Adipocyte (in vitro differentiated cells): ENCODE results near the gene FOXO6.

ENCODE experiments used
- DNase-seq: peaks from one replicate; pipeline ENCODE4 v3.0.0-alpha.2; 2015; ENCODE audit warnings: low read depth
- H3K27me3 ChIP-seq: replicated peaks from 2 replicates; pipeline ENCODE4 v1.7.0; 2013; ENCODE audit warnings: mild to moderate bottlenecking, low read length, moderate library complexity; ENCODE audit not compliant: control insufficient read depth, insufficient read depth
- H3K36me3 ChIP-seq: 2 replicates; pipeline ENCODE4 v1.7.0; 2013; ENCODE audit warnings: low read length, mild to moderate bottlenecking, moderate library complexity; ENCODE audit not compliant: control insufficient read depth, insufficient read depth, severe bottlenecking
- H3K4me1 ChIP-seq: 2 replicates; pipeline ENCODE4 v1.7.0; 2013; ENCODE audit warnings: mild to moderate bottlenecking, low read length, moderate library complexity; ENCODE audit not compliant: control insufficient read depth, insufficient read depth
- H3K4me3 ChIP-seq: 2 replicates; pipeline ENCODE4 v1.7.0; 2013; ENCODE audit warnings: mild to moderate bottlenecking, low read length, moderate library complexity
- H3K9ac ChIP-seq: 2 replicates; pipeline ENCODE4 v1.7.0; 2013; ENCODE audit warnings: mild to moderate bottlenecking, low read length, moderate library complexity
- H3K9me3 ChIP-seq: 2 replicates; pipeline ENCODE4 v1.7.0; 2013; ENCODE audit warnings: mild to moderate bottlenecking, low read length, moderate library complexity; ENCODE audit not compliant: control insufficient read depth

FOXO6 gene

DNA sequence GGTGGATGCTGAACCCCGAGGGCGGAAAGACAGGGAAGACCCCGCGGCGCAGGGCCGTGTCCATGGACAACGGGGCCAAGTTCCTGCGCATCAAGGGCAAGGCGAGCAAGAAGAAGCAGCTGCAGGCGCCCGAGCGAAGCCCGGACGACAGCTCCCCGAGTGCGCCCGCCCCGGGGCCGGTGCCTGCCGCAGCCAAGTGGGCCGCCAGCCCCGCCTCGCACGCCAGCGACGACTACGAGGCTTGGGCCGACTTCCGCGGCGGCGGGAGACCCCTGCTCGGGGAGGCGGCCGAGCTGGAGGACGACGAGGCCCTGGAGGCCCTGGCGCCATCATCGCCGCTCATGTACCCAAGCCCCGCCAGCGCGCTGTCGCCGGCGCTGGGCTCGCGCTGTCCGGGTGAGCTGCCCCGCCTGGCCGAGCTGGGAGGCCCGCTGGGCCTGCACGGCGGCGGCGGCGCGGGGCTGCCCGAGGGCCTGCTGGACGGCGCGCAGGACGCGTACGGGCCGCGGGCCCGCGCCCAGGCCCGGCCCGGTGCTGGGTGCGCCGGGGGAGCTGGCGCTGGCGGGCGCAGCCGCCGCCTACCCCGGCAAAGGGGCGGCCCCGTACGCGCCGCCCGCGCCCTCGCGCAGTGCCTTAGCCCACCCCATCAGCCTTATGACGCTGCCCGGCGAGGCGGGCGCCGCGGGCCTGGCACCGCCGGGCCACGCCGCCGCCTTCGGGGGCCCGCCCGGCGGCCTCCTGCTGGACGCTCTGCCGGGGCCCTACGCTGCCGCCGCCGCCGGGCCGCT, 20.7 kb downstream of the FOXO6 start:
- H3K4me1 ChIP-seq, result no peaks in the 10 kb centered on the region
- DNase-seq, result peak; percentile 75
- no peaks in the 10 kb centered on the region for H3K9me3 ChIP-seq
- H3K9ac ChIP-seq, result peak overlapping the region; percentile 29
- H3K4me3 ChIP-seq, result peak overlapping the region; percentile 5
- peaks cover 40% of the 10 kb centered on the region for H3K27me3 ChIP-seq
- no peaks in the 10 kb centered on the region for H3K36me3 ChIP-seq

DNA sequence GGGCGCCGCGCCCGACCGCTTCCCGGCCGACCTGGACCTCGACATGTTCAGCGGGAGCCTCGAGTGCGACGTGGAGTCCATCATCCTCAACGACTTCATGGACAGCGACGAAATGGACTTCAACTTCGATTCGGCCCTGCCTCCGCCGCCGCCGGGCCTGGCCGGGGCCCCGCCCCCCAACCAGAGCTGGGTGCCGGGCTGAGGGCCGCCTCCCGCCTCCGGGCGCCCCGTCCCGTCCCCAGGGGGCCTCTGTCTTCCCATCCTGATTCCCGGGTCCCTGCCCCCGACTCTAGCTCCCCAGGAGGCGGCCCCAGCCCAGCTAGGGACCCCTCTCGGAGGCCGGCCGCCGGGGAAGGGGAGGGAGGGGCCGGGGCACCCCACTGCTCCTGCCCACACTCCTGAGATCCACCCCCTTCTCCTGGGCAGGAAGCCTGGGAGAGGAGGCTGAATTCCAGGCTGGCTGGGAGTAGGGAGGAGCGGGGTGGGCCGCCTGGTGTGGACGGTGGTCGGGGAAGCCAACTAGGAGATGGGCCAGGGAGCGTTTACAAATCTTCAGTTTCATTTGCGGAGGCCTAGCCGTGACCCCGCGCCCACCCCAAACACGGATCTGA, 21.4 kb downstream of the FOXO6 start:
- Histone ChIP-seq H3K4me1 (no peaks in the 10 kb centered on the region), H3K9me3 (no peaks in the 10 kb centered on the region), H3K9ac (no peak overlapping the region), H3K4me3 (no peak overlapping the region), H3K27me3 (peaks cover 47% of the 10 kb centered on the region), H3K36me3 (no peaks in the 10 kb centered on the region)
- peak; percentile 51 for DNase-seq

DNA sequence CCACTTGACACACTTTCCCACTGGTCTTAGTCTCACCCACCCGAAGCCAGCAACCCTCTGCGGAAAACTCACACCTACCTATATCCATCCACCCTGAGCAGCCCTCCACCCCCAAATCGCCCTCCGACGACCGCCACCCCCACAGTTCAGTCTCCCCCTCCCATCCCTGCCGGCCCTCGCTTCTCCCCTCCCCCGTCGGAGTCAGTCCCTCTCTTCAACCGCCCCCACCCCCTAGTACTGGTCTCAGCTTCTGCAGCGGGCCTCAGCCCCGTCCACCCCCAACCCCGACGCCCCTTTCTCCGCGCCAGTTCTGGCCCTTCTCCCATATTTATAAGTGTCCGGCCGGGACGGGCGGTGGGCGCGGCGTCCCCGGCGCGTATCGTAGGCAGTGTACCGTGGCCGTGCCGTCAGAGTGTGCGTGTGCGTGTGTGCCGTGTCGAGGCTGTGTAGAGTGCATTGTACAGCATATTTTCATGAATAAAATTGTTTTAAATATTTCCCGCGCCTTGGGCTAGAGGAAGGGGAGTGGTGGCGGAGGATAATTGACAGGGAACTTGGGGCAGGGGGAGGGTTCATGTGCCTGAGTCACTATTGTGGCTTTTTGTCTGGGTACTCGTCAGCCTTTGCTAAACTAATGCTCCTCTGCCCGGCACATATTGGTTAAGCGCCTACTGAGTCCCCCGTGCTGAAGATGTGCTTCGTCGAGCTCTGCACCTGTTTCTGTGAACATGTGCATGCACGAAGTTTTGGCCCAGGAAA, 22.0 kb downstream of the FOXO6 start:
- H3K9me3 ChIP-seq, result no peaks in the 10 kb centered on the region
- H3K9ac ChIP-seq, result no peak overlapping the region
- no peaks in the 10 kb centered on the region for H3K36me3 ChIP-seq
- DNase-seq, result peak; percentile 56
- no peaks in the 10 kb centered on the region for H3K4me1 ChIP-seq
- no peak overlapping the region for H3K4me3 ChIP-seq
- H3K27me3 ChIP-seq, result peaks cover 49% of the 10 kb centered on the region

DNA sequence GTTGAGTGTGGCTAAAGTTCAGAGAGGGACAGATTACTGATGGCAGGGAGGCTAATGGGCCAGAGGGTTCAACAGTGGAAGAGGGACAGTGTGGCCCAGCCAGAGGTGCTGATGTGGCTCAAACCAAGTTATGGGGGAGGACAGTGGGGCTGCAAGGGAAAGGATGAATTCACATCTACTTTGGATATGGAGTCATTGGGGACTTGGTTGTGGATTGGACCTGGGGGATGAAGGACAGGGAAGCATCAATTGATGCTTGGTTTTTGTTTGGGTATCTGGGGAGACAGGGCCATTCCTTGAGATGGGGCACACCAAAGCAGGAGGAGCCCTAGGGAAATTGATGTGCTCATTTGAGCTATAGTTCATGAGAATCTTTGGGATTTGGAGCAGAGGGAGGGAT, 23.3 kb downstream of the FOXO6 start:
- DNase-seq, result no peak
- Histone ChIP-seq H3K9ac (no peak overlapping the region), H3K9me3 (no peaks in the 10 kb centered on the region), H3K4me1 (no peaks in the 10 kb centered on the region), H3K27me3 (peaks cover 60% of the 10 kb centered on the region), H3K4me3 (no peak overlapping the region), H3K36me3 (no peaks in the 10 kb centered on the region)

DNA sequence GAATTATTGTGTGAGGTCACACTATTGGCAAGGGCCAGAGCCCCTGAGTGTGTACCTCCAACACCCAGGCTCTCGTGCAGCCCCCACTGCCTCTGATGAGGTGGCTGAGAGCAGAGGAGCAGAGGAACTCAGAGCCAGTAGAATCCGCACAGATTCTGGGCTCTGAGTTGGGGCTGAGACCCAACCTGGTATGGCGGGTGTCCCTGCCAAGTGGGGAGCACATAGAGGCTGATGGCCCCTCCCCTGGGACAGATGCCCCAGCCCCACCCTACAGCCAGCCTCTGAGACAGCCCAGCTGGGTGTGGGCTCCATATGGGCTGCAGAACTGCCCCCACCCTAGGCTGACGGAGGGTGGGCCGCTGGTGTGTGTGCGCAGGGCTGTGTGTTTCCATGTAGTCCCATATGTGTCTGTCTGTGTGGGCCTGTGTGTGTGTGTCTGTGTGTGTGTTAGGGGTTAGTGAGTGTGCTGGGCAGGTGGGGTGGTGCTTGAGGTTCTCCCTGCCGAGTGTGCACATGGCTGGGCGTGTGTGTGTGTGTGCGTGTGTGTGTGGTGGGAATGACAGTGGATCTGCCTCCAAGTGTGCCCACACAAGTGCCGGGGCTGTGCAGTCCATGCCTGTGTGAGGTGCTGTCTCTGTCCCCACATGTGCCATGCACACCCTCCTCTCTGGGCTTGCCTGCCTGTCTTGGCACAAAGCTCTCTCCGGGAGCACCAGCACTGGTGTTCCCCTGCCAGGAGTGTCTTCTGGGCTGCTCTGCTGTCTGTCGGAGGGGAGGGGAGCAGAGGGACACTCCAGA, 24.4 kb downstream of the FOXO6 start:
- Histone ChIP-seq H3K9me3 (no peaks in the 10 kb centered on the region), H3K4me3 (no peak overlapping the region), H3K9ac (no peak overlapping the region), H3K36me3 (no peaks in the 10 kb centered on the region), H3K27me3 (peaks cover 64% of the 10 kb centered on the region), H3K4me1 (no peaks in the 10 kb centered on the region)
- no peak for DNase-seq

DNA sequence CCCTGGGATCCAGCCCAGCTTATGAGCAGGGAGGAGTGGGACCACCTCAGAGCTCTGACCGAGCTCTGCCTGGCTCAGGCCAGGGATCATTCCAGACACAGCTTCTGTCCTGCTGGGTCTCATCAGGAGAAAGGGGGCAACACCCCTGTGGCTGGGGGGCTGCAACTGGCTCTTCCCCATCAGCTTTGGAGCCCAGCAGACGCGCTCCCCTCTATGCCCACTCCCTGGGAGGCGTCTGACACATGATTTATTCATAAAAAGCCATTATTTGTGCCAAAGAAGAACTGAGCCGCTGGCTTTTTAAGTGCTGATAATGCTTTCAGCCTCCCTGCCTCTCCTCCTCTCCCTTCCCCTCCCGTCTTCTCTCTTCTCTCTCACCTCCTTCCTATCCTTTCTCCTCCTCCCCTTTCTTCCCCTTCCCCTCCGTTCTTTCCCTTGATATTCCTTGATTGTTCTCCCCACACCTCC, 25.0 kb downstream of the FOXO6 start:
- Histone ChIP-seq H3K4me1 (no peaks in the 10 kb centered on the region), H3K4me3 (no peak overlapping the region), H3K36me3 (no peaks in the 10 kb centered on the region), H3K9me3 (no peaks in the 10 kb centered on the region), H3K27me3 (peaks cover 71% of the 10 kb centered on the region), H3K9ac (no peak overlapping the region)
- DNase-seq, result no peak

DNA sequence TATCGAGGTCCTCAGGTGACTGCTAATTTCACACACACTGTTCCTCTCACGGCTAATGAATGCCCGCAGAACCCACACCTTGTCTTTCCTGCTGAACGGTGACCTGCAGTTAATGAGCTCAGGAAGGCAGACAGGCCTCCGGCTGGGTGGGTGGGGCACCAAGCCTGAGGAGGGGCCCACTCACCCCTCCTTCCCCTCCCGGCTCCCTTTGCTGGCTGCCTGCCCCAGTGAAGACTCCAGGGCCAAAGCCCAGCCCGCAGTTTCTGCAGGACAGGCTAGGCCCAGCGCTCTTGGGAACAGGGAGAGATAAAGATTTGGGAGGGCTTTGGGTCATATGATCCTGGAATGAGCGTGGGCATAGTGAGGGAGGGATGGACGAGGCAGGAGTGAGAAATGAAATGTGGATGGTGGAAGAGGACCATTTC, 26.4 kb downstream of the FOXO6 start:
- no peaks in the 10 kb centered on the region for H3K9me3 ChIP-seq
- peak; percentile 78 for DNase-seq
- H3K4me3 ChIP-seq, result no peak overlapping the region

DNA sequence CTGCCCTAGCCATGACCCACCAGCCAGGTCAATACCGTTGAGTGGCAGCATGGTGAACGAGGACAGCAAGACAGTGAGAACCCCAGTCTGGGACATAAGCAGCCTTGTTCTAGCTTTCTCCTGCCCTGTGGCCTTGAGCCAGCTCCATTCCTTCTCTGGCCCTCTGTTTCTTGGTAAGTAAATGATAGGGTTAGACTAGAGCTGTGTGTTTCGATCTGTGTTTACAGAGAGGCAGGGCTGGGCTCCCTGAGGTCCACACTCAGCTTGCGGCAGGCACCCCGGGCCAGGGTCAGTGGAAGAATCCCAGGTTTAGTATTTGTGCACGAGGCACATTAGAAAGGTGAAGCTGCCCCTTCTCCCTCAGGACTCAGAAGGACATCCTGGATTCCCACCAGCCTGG, 27.3 kb downstream of the FOXO6 start:
- Histone ChIP-seq H3K9ac (no peak overlapping the region), H3K27me3 (peaks cover 78% of the 10 kb centered on the region), H3K9me3 (no peaks in the 10 kb centered on the region)

More for the DNA sequence above, 26.4 kb downstream of the FOXO6 start:
- Histone ChIP-seq H3K27me3 (peaks cover 76% of the 10 kb centered on the region), H3K4me1 (no peaks in the 10 kb centered on the region), H3K36me3 (no peaks in the 10 kb centered on the region), H3K9ac (no peak overlapping the region)

DNA sequence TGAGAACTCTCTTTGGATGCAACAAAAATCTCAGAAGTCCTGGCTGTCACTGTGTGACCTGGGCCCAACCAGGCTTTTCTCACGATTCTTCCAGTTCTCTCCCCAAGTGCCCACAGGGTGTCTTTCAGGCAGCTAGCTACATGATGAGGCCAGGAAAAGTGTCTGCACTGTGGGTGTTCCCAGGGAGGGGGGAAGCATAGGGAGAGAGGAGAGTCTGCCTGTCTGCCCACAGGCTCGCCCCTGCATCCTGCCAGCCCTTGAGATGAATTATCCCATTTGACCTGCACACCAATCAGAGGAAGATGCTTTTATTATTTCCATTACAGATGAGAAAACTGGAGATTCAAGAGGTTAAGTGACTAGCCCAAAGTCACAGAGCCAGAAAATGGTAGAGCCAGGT, 27.8 kb downstream of the FOXO6 start:
- no peaks in the 10 kb centered on the region for H3K9me3 ChIP-seq
- peaks cover 76% of the 10 kb centered on the region for H3K27me3 ChIP-seq
- H3K9ac ChIP-seq, result no peak overlapping the region
- H3K36me3 ChIP-seq, result no peaks in the 10 kb centered on the region
- no peak for DNase-seq
- no peak overlapping the region for H3K4me3 ChIP-seq
- no peaks in the 10 kb centered on the region for H3K4me1 ChIP-seq

More for the DNA sequence above, 27.3 kb downstream of the FOXO6 start:
- no peak overlapping the region for H3K4me3 ChIP-seq
- no peaks in the 10 kb centered on the region for H3K4me1 ChIP-seq
- DNase-seq, result no peak
- H3K36me3 ChIP-seq, result no peaks in the 10 kb centered on the region

DNA sequence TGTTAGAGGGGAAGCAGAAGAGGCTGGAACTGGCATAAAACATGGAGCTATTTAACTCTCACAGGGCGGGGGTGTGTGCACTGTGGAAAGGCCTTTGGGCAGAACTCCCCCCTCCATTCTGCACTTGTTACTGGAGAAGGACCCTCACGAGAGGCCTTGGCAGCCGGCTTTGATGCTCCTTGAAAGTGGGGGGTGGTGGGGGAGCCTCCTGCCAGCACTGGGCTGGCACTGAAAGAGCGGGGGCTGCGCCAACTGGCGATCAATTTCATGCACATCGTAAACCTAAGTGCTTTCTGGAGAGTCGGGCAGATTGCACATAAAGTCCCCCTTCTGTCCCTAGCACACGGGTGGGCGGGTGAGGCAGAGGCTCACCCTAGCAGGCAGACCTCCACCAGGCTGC, 28.9 kb downstream of the FOXO6 start:
- H3K4me3 ChIP-seq, result no peak overlapping the region
- no peaks in the 10 kb centered on the region for H3K4me1 ChIP-seq
- peaks cover 76% of the 10 kb centered on the region for H3K27me3 ChIP-seq
- no peak for DNase-seq
- no peaks in the 10 kb centered on the region for H3K9me3 ChIP-seq
- no peak overlapping the region for H3K9ac ChIP-seq
- no peaks in the 10 kb centered on the region for H3K36me3 ChIP-seq
